Measurements from ENCODE around the gene TBC1D21. TPM values are rescaled to one million over a fixed set of nuclear protein-coding genes. Genes with fewer than 3 reads are reported as not detected.

The TBC1D21 gene
- total RNA-seq, 1 experiment from 2014 or later: not detected

- H3K9me3 Mint-ChIP-seq: no peaks in the 10 kb centered on the region; a peak in 1 of 5 replicates
- Histone ChIP-seq H3K27me3 (ENCODE audit: insufficient read depth, low read length) (no peaks in the 10 kb centered on the region), H2BK12ac (ENCODE audit: insufficient read length, low read depth, low read length) (no peak overlapping the region), H3K4me1 (ENCODE audit: insufficient read depth, low read length) (no peaks in the 10 kb centered on the region), H2BK5ac (ENCODE audit: insufficient read length, low read length) (no peak overlapping the region), H3K23ac (ENCODE audit: insufficient read length, low read depth, low read length) (no peak overlapping the region), H3K56ac (ENCODE audit: insufficient read length, low read depth, low read length) (no peak overlapping the region), H3K9ac (ENCODE audit: extremely low read depth, insufficient read length, low read length) (no peak overlapping the region), H3K23me2 (ENCODE audit: insufficient read length, low read depth, low read length, poor library complexity, severe bottlenecking) (no peaks in the 10 kb centered on the region), H4K91ac (ENCODE audit: insufficient read length, low read depth, low read length) (no peak overlapping the region), H4K8ac (replicated peaks; ENCODE audit: insufficient read length, low read depth, low read length) (no peak overlapping the region), H2BK15ac (ENCODE audit: low read depth, low read length) (no peak overlapping the region), H3K4me2 (ENCODE audit: insufficient read depth, insufficient read length, low read length) (no peak overlapping the region), H3K18ac (ENCODE audit: insufficient read length, low read depth, low read length) (no peak overlapping the region), H3K4ac (ENCODE audit: low read depth, low read length) (no peak overlapping the region), H2AK5ac (ENCODE audit: insufficient read length, low read length) (no peak overlapping the region), H2BK120ac (ENCODE audit: low read depth, low read length, poor library complexity, severe bottlenecking) (no peak overlapping the region), H2AFZ (ENCODE audit: low read length) (no peak overlapping the region), H4K20me1 (ENCODE audit: control insufficient read depth, insufficient read depth, insufficient read length) (no peaks in the 10 kb centered on the region), H3K9me3 (ENCODE audit: control insufficient read depth, low read depth, low read length) (no peaks in the 10 kb centered on the region), H3K79me2 (ENCODE audit: insufficient read depth, low read length) (no peaks in the 10 kb centered on the region), H3T11ph (ENCODE audit: low read length) (no peak overlapping the region), H2BK20ac (ENCODE audit: low read depth, low read length, poor library complexity, severe bottlenecking) (no peak overlapping the region), H4K5ac (ENCODE audit: insufficient read length, low read depth, low read length) (no peak overlapping the region), H3K27ac (ENCODE audit: insufficient read length, low read depth, low read length) (no peak overlapping the region), H3K79me1 (ENCODE audit: insufficient read depth, low read depth, low read length, poor library complexity, severe bottlenecking) (no peaks in the 10 kb centered on the region), H3K14ac (ENCODE audit: insufficient read depth, low read length) (no peak overlapping the region)
- WGBS (ENCODE audit: extremely low coverage, insufficient read length, low lambda C conversion rate): no CpG with 5 or more reads among the region's 8 CpGs
- no peak for TF ChIP-seq CTCF (conservative IDR thresholded peaks at IDR 0.05)
- peaks cover 21% of the 10 kb centered on the region for H3K27me3 Mint-ChIP-seq (ENCODE audit: low read depth)
- H3K4me3 Mint-ChIP-seq: no peak overlapping the region
- H3K4me1 Mint-ChIP-seq: peaks cover 20 to 23% of the 10 kb centered on the region in 2 experiments
- no peak for DNase-seq
- H3K27ac Mint-ChIP-seq: no peak overlapping the region
- H3K36me3 Mint-ChIP-seq (ENCODE audit: insufficient read depth in 1 of 3, low read depth in 3 of 3): no peaks in the 10 kb centered on the region; a peak in 1 of 7 replicates
These were observed 33.5 kb upstream of the TBC1D21 start for GRCh38 chr15:73839699-73840377.

Measured in H9 (cell line).